AG04449 (cell line): ENCODE measurements around the gene ADAMTS7.

ENCODE experiments used
- CTCF ChIA-PET: fragments of 350-600 bp; formaldehyde crosslinking; extraction: SDS; loops from one replicate; lab custom pipeline; 2021; ENCODE audit warnings: antibody characterized with exemption; lab: Yijun Ruan, JAX
- POLR2A ChIA-PET: fragments of 400-600, 350-600 bp; formaldehyde crosslinking; extraction: SDS; loops from one replicate; lab custom pipeline; 2020; ENCODE audit warnings: antibody characterized with exemption, inconsistent platforms; lab: Yijun Ruan, JAX
- DNase-seq: peaks from one replicate; pipeline ENCODE4 v3.0.0-alpha.2; 2010; ENCODE audit warnings: low read depth, low spot score
- H3K4me3 ChIP-seq: 2 replicates; pipeline ENCODE4 v1.5.1; 2011; ENCODE audit warnings: low read depth, mild to moderate bottlenecking, control low read depth, low read length
- TF ChIP-seq, protein P1 (sequence below): IDR thresholded peaks from one replicate; pipeline ENCODE4 v1.5.1; 2011; ENCODE audit warnings: mild to moderate bottlenecking, moderate library complexity, low read length, control low read depth, inconsistent platforms; ENCODE audit not compliant: insufficient read depth; ENCODE audit errors: missing control alignments

Gene ADAMTS7

DNA sequence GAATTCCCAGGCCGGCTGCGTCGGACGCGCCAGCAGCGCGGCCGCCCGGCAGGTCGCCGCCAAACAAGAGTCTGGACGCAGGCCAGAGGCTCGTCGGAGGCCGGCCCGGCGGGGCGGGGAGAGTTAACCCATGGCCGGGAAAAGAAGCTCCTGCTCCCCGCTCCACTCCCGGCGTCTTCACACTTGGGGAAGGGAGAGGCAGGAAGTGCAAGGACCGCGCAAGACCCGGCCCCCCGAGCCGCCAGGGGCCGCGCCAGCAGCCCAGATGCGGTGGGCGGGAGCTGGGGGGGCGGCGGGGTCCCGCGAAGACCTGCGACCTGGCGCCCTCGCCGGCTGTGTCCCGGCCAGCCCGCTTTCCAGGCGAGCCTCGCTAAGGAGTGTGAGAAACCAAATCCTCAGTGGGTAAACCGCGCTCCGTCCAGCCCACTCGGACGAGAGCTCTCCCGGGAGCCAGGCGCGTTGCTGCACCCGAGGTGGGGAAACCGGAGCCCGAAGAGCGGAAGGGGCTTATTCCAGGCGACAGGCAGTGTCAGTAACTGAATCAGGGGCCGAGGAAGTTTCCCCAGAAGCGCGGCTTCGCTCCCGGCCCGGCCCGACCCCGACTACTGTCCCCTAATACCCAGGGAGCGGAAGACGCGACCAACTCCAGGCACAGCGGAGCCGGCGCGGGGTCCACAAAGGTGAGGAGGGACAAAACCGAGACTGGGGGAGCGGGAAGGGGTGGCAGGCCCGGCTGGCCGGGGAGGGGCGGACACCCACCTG is 721 bp downstream of the ADAMTS7 start:
- ChIA-PET CTCF (interaction anchor here (1.1 to 3.9 kb wide), 11 partner anchors 8 to 374 kb away, joined by 3 to 32 read pairs (median 4); no protein-coding TSS in a partner anchor), POLR2A (no interaction called here)
- TF ChIP-seq, protein P1, sequence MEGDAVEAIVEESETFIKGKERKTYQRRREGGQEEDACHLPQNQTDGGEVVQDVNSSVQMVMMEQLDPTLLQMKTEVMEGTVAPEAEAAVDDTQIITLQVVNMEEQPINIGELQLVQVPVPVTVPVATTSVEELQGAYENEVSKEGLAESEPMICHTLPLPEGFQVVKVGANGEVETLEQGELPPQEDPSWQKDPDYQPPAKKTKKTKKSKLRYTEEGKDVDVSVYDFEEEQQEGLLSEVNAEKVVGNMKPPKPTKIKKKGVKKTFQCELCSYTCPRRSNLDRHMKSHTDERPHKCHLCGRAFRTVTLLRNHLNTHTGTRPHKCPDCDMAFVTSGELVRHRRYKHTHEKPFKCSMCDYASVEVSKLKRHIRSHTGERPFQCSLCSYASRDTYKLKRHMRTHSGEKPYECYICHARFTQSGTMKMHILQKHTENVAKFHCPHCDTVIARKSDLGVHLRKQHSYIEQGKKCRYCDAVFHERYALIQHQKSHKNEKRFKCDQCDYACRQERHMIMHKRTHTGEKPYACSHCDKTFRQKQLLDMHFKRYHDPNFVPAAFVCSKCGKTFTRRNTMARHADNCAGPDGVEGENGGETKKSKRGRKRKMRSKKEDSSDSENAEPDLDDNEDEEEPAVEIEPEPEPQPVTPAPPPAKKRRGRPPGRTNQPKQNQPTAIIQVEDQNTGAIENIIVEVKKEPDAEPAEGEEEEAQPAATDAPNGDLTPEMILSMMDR = peak; percentile 9
- H3K4me3 ChIP-seq = peak overlapping the region; percentile 65
- DNase-seq = no peak

DNA sequence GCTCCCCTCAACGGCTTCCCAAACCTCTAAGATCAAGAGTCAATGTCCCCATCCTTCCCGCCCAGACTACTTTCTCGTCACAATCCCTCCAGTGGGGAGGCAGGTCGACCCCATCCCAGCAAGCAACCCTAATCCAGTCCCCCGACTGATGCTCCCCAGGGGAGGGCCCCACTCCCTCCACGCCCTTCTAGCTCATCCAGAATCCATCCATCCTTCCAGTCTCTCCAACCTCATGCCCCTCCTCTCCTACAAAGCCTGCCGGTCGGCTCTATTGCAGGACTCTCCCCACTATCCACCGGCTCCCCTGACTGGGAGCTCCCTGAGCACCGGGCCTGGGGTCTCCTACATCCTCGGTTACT is 1.3 kb downstream of the ADAMTS7 start:
- POLR2A ChIA-PET = no interaction called here
- no peak for DNase-seq
- peak overlapping the region; percentile 65 for H3K4me3 ChIP-seq
- TF ChIP-seq, protein P1 = no peak
- CTCF ChIA-PET = interaction anchor here (0.9 to 3.9 kb wide), 9 partner anchors 9 to 375 kb away, joined by 3 to 32 read pairs (median 3); no protein-coding TSS in a partner anchor

DNA sequence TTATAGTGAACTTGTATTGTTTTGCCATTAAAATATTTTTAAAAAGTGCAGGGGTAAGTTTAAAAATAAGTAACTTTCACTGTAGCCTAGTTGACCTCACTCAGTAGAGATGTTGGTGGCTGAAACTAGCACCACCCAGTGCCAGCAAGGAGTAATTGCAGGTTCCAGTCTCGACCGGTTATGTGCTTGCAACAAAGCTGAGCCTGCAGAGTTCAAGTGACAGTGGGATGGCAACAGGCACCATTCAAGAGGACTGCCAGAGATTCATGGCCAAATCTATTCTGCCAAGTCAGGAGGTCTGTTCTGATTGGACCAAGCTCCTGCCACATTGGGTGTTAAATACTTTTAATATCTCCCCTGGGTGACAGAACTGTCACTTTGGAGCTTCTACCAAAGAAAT is 2.7 kb downstream of the ADAMTS7 start:
- TF ChIP-seq, protein P1 = peak; percentile 40
- ChIA-PET POLR2A (no interaction called here), CTCF (interaction anchor here (0.7 to 2.6 kb wide), 3 partner anchors 10 to 18 kb away, joined by 3 to 15 read pairs (median 4); no protein-coding TSS in a partner anchor)
- no peak for DNase-seq
- H3K4me3 ChIP-seq = no peak overlapping the region

DNA sequence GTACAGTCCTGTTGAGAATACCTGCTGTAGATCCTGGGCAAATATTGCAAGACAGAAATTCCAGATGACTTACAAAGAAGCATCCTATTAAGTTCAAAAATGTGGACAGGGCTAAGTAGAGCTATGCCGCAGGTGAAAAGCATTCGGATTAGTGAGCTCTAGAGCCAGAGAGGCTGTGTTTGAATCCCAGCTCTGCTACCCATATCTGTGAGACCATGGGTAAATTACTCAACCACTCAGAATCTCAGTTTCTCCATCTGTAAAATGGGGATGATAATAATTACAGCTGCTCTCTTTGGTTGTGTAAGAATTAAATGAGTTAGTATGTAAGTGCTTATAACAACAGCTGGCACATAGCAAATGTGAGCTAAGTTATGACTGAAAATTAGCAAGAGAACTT is 3.9 kb downstream of the ADAMTS7 start:
- TF ChIP-seq, protein P1 = no peak
- CTCF ChIA-PET = interaction anchor here (1.8 to 2.6 kb wide), 2 partner anchors 11 to 12 kb away, joined by 4 to 15 read pairs; no protein-coding TSS in a partner anchor
- no peak overlapping the region for H3K4me3 ChIP-seq
- no peak for DNase-seq
- POLR2A ChIA-PET = interaction anchor here (0.6 kb wide), 1 partner anchor 12 kb away, joined by 3 read pairs; no protein-coding TSS in a partner anchor

DNA sequence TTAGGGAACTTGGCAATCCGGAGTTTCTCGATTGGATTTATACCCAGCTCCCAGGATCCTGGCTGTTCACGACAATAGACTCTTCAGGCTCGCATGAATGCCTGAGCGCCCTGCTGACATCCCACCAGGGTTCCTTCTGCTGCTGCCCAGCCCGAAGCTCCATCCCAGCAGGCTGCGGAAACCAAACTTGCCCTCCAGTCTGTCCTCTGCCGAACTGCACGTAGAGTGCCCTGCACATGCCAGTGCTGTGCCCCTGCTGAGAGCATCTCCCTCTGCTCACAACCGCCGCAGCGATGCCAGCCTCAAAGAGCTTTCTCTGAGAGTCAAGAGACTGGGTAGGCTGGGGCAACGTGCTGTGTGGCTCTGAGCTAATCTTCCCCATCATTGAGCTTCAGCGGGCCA is 6.9 kb downstream of the ADAMTS7 start:
- no peak overlapping the region for H3K4me3 ChIP-seq
- DNase-seq = no peak
- TF ChIP-seq, protein P1 = no peak
- ChIA-PET POLR2A (no interaction called here), CTCF (interaction anchor here (7.1 kb wide), 1 partner anchor 7 kb away, joined by 32 read pairs; the partner anchor contains the start of gene ADAMTS7)

DNA sequence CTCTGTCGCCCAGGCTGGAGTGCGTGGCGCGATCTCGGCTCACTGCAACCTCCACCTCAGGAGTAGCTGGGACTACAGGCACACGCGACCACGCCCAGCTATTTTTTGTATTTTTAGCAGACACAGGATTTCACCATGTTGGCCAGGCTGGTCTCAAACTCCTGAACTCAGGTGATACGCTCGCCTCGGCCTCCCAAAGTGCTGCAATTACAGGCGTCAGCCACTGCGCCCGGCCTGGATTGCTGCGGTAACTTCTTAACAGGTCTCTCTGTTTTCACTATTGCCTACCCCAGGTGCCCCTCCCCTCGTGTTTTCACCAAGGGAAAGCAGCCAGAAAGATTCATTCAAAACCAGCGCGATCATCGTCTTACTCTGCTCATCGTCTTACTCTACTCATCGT is 10.5 kb downstream of the ADAMTS7 start:
- DNase-seq = no peak
- POLR2A ChIA-PET = no interaction called here
- no peak overlapping the region for H3K4me3 ChIP-seq
- TF ChIP-seq, protein P1 = no peak
- CTCF ChIA-PET = interaction anchor here (7.1 kb wide), 1 partner anchor 11 kb away, joined by 32 read pairs; the partner anchor contains the start of gene ADAMTS7
